ENCODE measurements around the gene GOLGA8K.
A peak's percentile ranks its signal among the peaks of the same experiment; 100 is the strongest.
"Not testable (repeated sequence)": the region's sequence is repeated elsewhere in the genome, so short reads cannot be mapped to it uniquely, and the experiment has no call there.

Gene GOLGA8K

DNA sequence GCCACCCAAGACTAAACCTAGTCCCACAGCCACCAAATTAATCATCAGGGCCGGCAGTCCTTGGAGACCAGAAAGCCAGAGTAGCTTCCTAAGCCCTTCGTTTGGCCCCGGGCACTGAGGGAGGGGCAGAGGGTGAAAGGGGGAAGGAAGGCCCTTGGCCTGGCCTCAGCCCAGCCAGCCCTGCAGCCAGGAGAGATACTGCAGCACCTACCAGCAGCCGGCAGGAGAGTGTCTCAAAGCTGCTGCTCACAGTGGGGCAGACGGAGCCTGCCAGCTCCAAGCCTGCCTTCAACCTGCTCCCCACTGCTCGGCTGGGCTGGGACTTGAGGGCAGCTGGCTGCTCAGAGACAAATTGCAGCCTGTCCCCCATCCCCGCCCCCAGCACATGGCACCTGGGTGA, 50.3 kb downstream of the GOLGA8K start:
- ATAC-seq, result not testable (repeated sequence)

DNA sequence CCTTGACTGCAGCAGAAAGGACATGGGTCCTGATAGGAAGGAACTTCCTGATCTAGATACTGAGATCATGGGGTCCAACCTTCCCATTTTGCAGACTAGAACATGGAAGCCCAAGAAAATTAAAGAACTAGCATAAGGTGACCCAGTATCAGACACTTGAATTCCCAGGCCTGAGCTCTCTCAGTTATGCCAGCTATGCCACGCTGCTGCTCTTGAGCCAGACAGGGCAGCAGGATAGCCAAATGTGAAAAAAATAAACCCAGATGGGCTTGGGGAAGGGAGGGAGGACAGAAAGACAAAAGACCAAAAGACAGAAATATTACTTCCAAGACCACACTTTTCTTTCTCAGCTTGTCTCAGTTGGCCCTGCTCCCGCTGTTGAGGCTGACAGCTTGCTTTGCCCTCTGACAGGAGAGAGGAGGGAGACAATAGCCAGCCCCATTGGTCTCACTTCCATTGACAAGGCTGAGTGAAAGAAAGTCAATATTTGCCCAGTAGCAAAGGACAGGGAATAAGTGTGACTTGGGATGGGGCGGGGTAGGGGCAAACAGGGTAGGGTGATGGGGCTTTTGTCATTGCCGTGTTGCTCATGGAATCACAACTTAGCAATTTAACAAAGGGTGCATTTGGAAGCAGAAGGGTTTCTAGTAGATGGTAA, 52.4 kb downstream of the GOLGA8K start:
- ATAC-seq, result not testable (repeated sequence)

DNA sequence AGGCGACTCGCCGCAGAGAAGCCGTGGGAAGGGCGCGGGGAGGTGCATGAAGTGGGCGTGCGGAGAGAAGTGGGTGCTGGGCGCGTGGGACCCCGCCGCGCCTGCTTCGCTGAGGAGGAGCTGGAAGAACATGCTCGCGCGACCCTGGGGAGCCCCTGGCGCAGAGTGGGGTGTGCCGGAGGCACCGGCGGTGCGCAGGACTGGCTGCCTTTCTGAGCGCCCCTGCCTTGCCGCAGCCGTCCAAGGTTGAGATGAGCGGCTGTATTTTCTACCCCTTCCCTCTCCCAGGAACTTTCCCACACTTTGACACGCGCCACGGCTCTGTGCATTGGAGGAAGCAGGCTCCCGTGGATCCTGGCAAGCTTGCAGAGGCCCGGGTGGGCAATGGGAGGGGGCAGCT, 56.1 kb downstream of the GOLGA8K start:
- ATAC-seq, result not testable (repeated sequence)

DNA sequence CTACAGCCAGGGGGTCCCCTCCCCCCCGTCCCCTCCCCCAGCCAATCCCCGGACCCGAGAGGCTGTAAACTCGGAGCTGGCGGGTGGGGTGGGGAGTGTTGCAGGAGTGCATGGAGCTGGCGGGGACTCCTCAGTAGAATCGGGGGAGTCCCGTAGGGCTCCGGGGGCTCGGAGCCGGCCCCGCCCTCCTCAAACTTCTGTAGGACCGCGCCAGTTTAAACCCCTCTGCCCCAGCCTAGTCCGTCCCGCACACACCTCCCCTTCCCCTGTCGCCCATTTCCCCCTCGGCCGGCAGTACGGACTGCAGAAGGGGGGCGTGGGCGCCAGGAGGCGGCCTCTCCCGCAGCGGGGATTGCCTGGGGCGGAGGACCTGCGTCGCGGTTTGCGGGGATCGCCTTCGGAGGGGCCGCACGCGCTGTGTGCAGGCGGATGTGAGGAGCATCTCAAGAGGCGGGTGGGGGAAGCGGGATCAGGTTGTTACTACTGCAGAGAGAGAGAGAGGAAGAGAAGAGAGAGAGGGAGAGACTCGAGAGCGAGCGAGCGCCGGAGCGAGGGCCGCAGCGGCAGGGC, 57.0 kb downstream of the GOLGA8K start:
- peak; percentile 13 for ATAC-seq

DNA sequence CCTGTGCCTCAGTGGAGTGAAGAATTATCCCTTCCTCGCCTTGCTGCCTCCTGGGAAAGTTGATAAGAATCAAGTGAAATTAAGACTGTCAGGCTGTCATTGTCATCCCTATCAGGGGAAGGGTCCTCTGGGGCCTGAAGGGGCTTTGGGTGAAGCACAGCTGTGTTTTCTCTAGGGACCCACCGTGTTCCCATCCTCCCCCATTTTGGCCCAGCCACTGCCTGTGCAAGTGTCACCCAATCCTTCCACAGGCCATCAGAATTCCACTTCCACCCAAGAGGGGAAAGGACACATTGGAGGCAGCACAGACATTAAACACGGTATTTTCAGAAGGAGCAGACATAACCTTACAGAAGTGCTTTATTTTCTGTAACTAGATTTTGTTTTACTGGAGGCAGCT, 59.2 kb downstream of the GOLGA8K start:
- ATAC-seq, result not testable (repeated sequence)

All from SK-N-SH treated with all-trans-retinoic acid at 6 μM for 48 hours (cell line).